ENCODE results near the gene SLAMF8.
A peak's percentile ranks its signal among the peaks of the same experiment; 100 is the strongest.

The SLAMF8 gene

DNA sequence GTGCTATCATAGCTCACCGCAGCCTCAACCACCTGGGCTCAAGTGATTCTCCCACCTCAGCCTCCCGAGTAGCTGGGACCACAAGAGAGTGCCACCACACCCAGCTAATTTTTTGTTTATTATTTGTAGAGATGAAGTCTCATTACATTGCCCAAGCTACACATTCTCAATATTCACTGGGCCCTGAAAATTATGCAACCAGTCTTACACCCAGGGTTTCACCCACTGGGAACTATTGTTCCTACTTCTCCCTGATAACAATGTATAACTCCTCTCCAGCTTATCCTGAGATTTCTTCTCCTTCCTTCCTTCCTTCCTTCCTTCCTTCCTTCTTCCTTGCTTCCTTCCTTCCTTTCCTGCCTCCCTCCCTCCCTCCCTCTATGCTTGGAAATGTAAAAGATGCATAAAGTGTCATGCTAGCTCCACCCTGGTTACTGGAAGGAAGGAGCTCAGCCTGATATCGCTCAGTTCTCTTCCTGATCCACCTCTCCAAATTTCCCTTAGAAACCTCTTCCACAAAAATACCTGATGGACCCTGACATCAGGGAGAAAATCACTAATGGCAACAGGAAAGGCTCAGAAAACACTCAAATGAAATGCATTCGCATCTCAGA is 47.0 kb downstream of the SLAMF8 start:
- TF ChIP-seq, protein P1, sequence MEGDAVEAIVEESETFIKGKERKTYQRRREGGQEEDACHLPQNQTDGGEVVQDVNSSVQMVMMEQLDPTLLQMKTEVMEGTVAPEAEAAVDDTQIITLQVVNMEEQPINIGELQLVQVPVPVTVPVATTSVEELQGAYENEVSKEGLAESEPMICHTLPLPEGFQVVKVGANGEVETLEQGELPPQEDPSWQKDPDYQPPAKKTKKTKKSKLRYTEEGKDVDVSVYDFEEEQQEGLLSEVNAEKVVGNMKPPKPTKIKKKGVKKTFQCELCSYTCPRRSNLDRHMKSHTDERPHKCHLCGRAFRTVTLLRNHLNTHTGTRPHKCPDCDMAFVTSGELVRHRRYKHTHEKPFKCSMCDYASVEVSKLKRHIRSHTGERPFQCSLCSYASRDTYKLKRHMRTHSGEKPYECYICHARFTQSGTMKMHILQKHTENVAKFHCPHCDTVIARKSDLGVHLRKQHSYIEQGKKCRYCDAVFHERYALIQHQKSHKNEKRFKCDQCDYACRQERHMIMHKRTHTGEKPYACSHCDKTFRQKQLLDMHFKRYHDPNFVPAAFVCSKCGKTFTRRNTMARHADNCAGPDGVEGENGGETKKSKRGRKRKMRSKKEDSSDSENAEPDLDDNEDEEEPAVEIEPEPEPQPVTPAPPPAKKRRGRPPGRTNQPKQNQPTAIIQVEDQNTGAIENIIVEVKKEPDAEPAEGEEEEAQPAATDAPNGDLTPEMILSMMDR (IDR thresholded peaks at IDR 0.05; ENCODE audit: low read depth, low read length), result no peak
- no peak for DNase-seq (ENCODE audit: low read depth in 2 of 2)
- H3K4me3 ChIP-seq (replicated peaks in 1 of 2; ENCODE audit: low read depth in 2 of 2, low read length in 2 of 2), result no peak overlapping the region

GRCh38 chr1:159877695-159878444 is 51.2 kb downstream of the SLAMF8 start:
- TF ChIP-seq, protein P1 (IDR thresholded peaks at IDR 0.05; ENCODE audit: low read depth, low read length), result no peak
- H3K4me3 ChIP-seq (replicated peaks in 1 of 2; ENCODE audit: low read depth in 2 of 2, low read length in 2 of 2), result no peak overlapping the region
- no peak for DNase-seq (ENCODE audit: low read depth in 2 of 2)

- H3K4me3 ChIP-seq (replicated peaks in 1 of 2; ENCODE audit: low read depth in 2 of 2, low read length in 2 of 2), result no peak overlapping the region
- no peak for DNase-seq (ENCODE audit: low read depth in 2 of 2)
- TF ChIP-seq, protein P1 (IDR thresholded peaks at IDR 0.05; ENCODE audit: low read depth, low read length), result no peak
Measured at GRCh38 chr1:159879136-159879535, 52.5 kb downstream of the SLAMF8 start.

DNA sequence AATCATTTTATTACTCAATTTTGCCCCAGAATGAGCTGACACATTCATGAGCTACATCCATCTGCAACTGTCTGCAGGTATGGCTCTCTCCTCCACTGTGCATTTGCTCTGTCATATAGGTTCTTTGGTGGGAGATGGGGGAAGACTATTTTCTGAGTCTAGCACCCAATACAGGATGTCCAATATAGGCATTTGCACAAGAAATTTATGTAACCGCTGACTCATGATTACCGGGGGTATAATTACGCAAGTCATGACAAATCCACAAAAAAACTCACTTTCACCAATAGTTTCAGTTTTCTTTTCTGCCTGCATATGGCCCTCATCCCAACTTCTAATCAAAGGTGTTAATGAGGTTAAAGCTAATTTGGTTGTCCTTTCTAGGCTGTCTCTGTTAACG is 53.3 kb downstream of the SLAMF8 start:
- no peak overlapping the region for H3K4me3 ChIP-seq (replicated peaks in 1 of 2; ENCODE audit: low read depth in 2 of 2, low read length in 2 of 2)
- TF ChIP-seq, protein P1 (IDR thresholded peaks at IDR 0.05; ENCODE audit: low read depth, low read length), result no peak
- peak; percentile 79 to 90 for DNase-seq (ENCODE audit: low read depth in 2 of 2)

- DNase-seq (ENCODE audit: low read depth in 2 of 2), result no peak
- H3K4me3 ChIP-seq (replicated peaks in 1 of 2; ENCODE audit: low read depth in 2 of 2, low read length in 2 of 2), result no peak overlapping the region
- TF ChIP-seq, protein P1 (IDR thresholded peaks at IDR 0.05; ENCODE audit: low read depth, low read length), result no peak
Measured at GRCh38 chr1:159880430-159880829, 53.8 kb downstream of the SLAMF8 start.

DNA sequence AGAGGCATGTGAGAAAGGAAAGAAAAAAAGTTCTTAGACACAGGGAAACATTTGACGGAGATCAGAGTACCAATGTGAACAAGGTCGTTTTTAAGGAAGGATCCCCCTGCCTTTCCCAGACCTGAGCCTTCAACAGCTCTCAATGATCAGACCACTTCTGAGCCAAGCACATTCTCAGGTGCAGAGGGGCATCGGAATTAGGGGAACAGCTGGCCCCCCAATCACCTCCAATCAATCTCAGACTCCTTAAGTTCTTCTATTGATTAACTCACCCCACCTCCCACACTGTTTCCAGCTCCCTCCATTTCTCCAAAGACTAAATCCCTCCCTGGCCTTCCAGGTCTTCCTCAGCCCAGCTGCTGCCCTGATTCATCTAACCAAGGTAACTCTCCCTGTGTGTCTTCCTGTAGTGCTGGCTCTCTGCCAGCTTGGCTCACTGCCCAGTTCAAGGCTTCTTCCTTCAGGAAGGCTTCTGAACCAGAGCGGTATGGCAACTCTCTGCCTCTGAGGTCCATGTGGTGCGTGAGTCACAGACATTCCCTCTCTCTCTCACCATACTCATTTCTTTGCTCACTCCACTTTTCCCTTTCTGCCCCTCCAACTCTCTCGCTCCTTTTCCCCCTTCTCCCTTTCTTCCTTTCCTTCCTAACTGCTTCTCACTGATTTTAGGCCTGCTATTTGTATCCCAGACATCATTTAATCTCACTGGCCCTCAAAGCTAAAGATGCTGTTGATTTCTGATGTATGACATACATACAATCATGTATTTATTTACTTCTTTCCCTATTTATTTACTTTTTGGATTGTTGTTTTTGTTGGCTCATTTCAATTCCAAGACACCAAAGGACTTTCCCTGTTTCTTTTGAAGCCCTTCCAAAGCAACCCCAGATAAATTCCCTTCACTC is 55.2 kb downstream of the SLAMF8 start:
- no peak overlapping the region for H3K4me3 ChIP-seq (replicated peaks in 1 of 2; ENCODE audit: low read depth in 2 of 2, low read length in 2 of 2)
- DNase-seq (ENCODE audit: low read depth in 2 of 2), result peak; percentile 95 to 99
- TF ChIP-seq, protein P1 (IDR thresholded peaks at IDR 0.05; ENCODE audit: low read depth, low read length), result no peak

All from cardiac fibroblast (primary cell).